Breast epithelium (tissue), 3 donors: ENCODE results near the gene HTR4.

ENCODE experiments used
- POLR2A ChIP-seq: fragments of 450-650 bp; IDR thresholded peaks from one replicate; pipeline ENCODE4 v1.6.1; 2016; ENCODE audit warnings: antibody characterized with exemption, mild to moderate bottlenecking, moderate library complexity
- POLR2AphosphoS5 ChIP-seq, 3 donors: sonication (generic); formaldehyde crosslinking; IDR thresholded peaks; one replicate each; pipeline ENCODE4 v1.6.1; 2017; ENCODE audit warnings: antibody characterized with exemption in 3 of 3
- TF ChIP-seq, protein P1 (sequence below), 3 donors: fragments of 450-650 bp; IDR thresholded peaks; one replicate each; pipeline ENCODE4 v1.5.1; 2016 to 2017; ENCODE audit warnings: antibody characterized with exemption in 3 of 3, mild to moderate bottlenecking in 3 of 3, moderate library complexity in 3 of 3

GRCh38 chr5:148488757-148489156 is 165.6 kb downstream of the HTR4 start:
- TF ChIP-seq, protein P1, sequence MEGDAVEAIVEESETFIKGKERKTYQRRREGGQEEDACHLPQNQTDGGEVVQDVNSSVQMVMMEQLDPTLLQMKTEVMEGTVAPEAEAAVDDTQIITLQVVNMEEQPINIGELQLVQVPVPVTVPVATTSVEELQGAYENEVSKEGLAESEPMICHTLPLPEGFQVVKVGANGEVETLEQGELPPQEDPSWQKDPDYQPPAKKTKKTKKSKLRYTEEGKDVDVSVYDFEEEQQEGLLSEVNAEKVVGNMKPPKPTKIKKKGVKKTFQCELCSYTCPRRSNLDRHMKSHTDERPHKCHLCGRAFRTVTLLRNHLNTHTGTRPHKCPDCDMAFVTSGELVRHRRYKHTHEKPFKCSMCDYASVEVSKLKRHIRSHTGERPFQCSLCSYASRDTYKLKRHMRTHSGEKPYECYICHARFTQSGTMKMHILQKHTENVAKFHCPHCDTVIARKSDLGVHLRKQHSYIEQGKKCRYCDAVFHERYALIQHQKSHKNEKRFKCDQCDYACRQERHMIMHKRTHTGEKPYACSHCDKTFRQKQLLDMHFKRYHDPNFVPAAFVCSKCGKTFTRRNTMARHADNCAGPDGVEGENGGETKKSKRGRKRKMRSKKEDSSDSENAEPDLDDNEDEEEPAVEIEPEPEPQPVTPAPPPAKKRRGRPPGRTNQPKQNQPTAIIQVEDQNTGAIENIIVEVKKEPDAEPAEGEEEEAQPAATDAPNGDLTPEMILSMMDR (IDR thresholded peaks at IDR 0.05) = no peak
- TF ChIP-seq POLR2A = no peak
- no peak for TF ChIP-seq POLR2AphosphoS5 (IDR thresholded peaks at IDR 0.05)
